ENCODE measurements around the gene CPXM2. TPM values are rescaled to one million over a fixed set of nuclear protein-coding genes. Genes with fewer than 3 reads are reported as not detected.

CPXM2 gene
- total RNA-seq (not detected), total RNA-seq (0 to 0.06 (median 0) reads per million in 29 experiments)
- total RNA-seq (2013): 0.06 TPM

DNA sequence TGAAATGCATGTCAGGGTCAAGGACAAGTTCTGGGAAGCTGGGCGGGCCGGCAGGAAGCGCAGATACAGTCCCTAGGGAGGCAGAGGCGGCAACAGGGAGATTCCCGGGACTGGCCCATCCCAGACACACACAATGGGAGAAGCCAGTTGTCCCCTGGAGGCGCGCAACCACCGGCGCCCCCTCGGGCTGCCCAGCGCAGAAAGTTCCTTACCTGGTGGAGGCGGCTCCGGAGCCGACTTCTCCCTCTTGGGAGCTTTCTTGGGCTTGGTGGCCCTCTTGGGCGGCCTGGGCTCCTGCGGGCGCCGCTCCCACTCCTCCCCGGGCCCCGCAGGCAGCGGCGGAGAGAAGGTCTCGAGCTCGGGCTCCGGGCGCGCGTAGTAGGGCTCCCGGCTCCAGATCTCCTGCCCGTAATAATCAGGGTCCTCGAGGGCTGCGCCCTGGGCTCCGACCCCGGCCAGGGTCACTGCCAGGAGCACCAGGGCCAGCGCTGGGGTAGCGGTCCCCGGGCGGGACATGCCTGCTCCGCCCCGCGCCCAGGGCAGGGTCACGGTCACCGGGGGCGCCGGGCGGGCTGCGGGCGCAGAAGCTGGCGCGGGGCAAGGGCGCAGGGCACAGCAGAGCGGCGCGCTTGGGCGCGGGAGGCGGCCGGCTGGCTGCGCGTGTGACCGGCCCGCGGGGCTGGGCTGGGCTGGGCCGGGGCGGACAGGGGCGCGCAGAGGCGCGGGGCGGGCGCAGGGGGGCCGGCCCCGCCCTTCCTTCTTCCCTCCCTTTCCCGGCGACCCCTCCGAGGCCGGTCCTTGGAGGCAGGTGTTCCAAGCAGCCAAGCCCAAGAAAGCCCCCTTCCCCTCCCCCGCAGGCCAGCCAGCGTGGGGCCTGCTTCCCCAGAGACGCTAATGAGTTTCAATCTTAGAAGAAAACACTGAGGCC lies at the start of gene CPXM2:
TSS of gene CPXM2 (minus strand) at position 664 of the 928 bp plus-strand sequence. CDS start at position 516, 148 bp downstream.
- Histone ChIP-seq H3K27ac (ENCODE audit: low read length) (no peak within 1 kb of the TSS), H3K4me3 (ENCODE audit: control insufficient read depth in 1 of 2, extremely low read depth in 1 of 2, low read length in 1 of 2) (no peak within 1 kb of the TSS), H3K9me3 (no peaks in the 10 kb centered on the region), H3K27me3 (replicated peaks in 1 of 2; ENCODE audit: control insufficient read depth in 2 of 2, extremely low read depth in 1 of 2, insufficient read depth in 2 of 2, low read length in 1 of 2) (peaks cover 5 to 21% of the 10 kb centered on the region in 2 experiments), H3K4me1 (ENCODE audit: control insufficient read depth in 1 of 2, extremely low read depth in 1 of 2, insufficient read depth in 2 of 2, low read length in 2 of 2) (no peaks in the 10 kb centered on the region), H3K36me3 (ENCODE audit: control insufficient read depth in 2 of 2, extremely low read depth in 1 of 2, insufficient read depth in 1 of 2, low read length in 1 of 2) (no peaks in the 10 kb centered on the region)
- H3K27me3 Mint-ChIP-seq: peaks cover 20 to 30% of the 10 kb centered on the region in 2 donors
- H3K36me3 Mint-ChIP-seq: no peaks in the 10 kb centered on the region
- POLR2A ChIA-PET: no interaction called here
- H3K4me3 Mint-ChIP-seq: no peak within 1 kb of the TSS
- CTCF ChIA-PET: no interaction called here
- no peak for DNase-seq
- no peaks in the 10 kb centered on the region for H3K9me3 Mint-ChIP-seq
- H3K4me1 Mint-ChIP-seq: no peaks in the 10 kb centered on the region
- no peak within 1 kb of the TSS for H3K27ac Mint-ChIP-seq
- 11% methylated on average over 71 of the region's 80 CpGs for WGBS (ENCODE audit: insufficient coverage)
- ATAC-seq (replicated peaks in 1 of 4): no peak

DNA sequence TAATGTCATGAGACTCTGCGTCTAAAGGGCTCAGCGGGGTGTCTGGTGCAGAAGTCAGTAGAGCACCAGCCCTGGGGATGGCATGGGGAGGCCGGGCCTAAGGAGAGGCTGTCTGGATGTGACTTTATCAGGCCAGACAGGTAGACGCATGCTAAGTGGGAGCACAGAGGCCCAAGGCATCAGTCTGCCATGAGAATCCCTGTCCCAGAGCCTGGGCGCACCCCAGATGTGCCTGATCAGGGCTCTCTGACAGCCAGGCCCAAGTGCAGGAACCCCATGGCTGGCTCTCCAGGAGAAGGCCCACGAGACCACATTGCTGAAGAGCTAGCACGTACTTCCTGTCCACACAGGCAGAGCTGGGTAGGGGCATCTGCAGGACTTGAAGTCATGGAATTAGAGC lies 48.0 kb upstream of the CPXM2 start:
- Histone ChIP-seq H3K4me1 (ENCODE audit: control insufficient read depth in 1 of 2, extremely low read depth in 1 of 2, insufficient read depth in 2 of 2, low read length in 2 of 2) (no peaks in the 10 kb centered on the region), H3K36me3 (ENCODE audit: control insufficient read depth in 2 of 2, extremely low read depth in 1 of 2, insufficient read depth in 1 of 2, low read length in 1 of 2) (no peaks in the 10 kb centered on the region), H3K4me3 (ENCODE audit: control insufficient read depth in 1 of 2, extremely low read depth in 1 of 2, low read length in 1 of 2) (no peak overlapping the region), H3K9me3 (no peaks in the 10 kb centered on the region), H3K27ac (ENCODE audit: low read length) (no peak overlapping the region), H3K27me3 (replicated peaks in 1 of 2; ENCODE audit: control insufficient read depth in 2 of 2, extremely low read depth in 1 of 2, insufficient read depth in 2 of 2, low read length in 1 of 2) (peaks cover 0 to 18% of the 10 kb centered on the region in 2 experiments)
- ATAC-seq (replicated peaks in 1 of 4) (no peak), DNase-seq (no peak)
- H3K27ac Mint-ChIP-seq: peak overlapping the region in 1 of 2 donors; percentile 11
- H3K36me3 Mint-ChIP-seq: no peaks in the 10 kb centered on the region
- no peaks in the 10 kb centered on the region for H3K4me1 Mint-ChIP-seq
- 84% methylated on average over 6 of the region's 7 CpGs for WGBS (ENCODE audit: insufficient coverage)
- peaks cover 0 to 6% (median 0%) of the 10 kb centered on the region in 3 donors for H3K9me3 Mint-ChIP-seq
- POLR2A ChIA-PET: no interaction called here
- no peak overlapping the region for H3K4me3 Mint-ChIP-seq
- H3K27me3 Mint-ChIP-seq: no peaks in the 10 kb centered on the region
- CTCF ChIA-PET: no interaction called here

DNA sequence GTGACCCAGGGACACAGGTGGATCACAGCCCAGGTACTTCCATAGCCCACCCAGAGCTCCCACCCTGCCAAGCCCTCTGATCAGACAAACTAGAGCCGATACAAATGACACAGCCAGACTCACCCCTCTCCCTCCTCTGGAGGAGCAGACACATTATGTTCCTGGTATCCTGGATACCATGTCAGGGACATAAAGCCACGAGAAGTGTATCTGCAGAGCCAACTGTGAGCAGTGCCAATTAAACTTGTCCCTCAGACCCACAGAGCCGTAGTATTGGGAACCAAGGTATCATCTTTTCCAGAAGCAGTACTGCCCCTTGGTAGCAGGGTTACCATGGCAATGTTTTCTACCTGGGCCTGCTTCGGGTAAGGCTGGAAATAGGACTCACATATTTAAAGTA lies 47.3 kb upstream of the CPXM2 start:
- H3K27ac ChIP-seq (ENCODE audit: low read length): no peak overlapping the region
- CTCF ChIA-PET: no interaction called here
- POLR2A ChIA-PET: no interaction called here
- no peaks in the 10 kb centered on the region for H3K36me3 ChIP-seq (ENCODE audit: control insufficient read depth in 2 of 2, extremely low read depth in 1 of 2, insufficient read depth in 1 of 2, low read length in 1 of 2)
- peaks cover 0 to 18% of the 10 kb centered on the region in 2 experiments for H3K27me3 ChIP-seq (replicated peaks in 1 of 2; ENCODE audit: control insufficient read depth in 2 of 2, extremely low read depth in 1 of 2, insufficient read depth in 2 of 2, low read length in 1 of 2)
- H3K36me3 Mint-ChIP-seq: no peaks in the 10 kb centered on the region
- H3K27me3 Mint-ChIP-seq: no peaks in the 10 kb centered on the region
- DNase-seq (no peak), ATAC-seq (replicated peaks in 1 of 4) (no peak)
- peaks cover 0 to 6% (median 0%) of the 10 kb centered on the region in 3 donors for H3K9me3 Mint-ChIP-seq
- H3K4me1 ChIP-seq (ENCODE audit: control insufficient read depth in 1 of 2, extremely low read depth in 1 of 2, insufficient read depth in 2 of 2, low read length in 2 of 2): no peaks in the 10 kb centered on the region
- no peak overlapping the region for H3K27ac Mint-ChIP-seq
- H3K9me3 ChIP-seq: no peaks in the 10 kb centered on the region
- no peak overlapping the region for H3K4me3 Mint-ChIP-seq
- H3K4me1 Mint-ChIP-seq: no peaks in the 10 kb centered on the region
- 79% methylated on average over 4 of the region's 4 CpGs for WGBS (ENCODE audit: insufficient coverage)
- no peak overlapping the region for H3K4me3 ChIP-seq (ENCODE audit: control insufficient read depth in 1 of 2, extremely low read depth in 1 of 2, low read length in 1 of 2)

DNA sequence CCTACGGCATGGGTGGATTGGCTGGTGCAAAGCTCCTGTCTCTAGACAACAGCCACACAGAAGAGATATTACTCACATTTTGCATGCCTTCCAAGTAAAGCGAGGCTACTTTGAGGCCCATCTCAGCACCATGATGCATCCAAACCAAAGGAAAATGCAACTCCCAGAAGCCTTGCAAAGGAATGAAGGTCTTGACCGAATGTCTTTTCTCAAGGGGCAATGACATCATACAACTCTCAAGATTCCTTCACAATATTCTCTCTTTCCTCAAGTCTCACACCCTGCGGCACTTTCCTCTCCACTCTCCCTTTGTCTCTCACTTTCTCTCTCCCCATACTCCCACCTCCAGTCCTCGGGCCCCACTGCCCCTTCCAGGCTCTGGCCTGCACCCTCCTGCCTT lies 44.8 kb upstream of the CPXM2 start:
- no peak for ATAC-seq (replicated peaks in 1 of 4)
- no peak overlapping the region for H3K27ac Mint-ChIP-seq
- CTCF ChIA-PET: no interaction called here
- no peak overlapping the region for H3K27ac ChIP-seq (ENCODE audit: low read length)
- WGBS (ENCODE audit: insufficient coverage): 83% methylated on average over 4 of the region's 5 CpGs
- H3K9me3 Mint-ChIP-seq: peaks cover 0 to 6% (median under 1%) of the 10 kb centered on the region in 3 donors
- H3K4me1 Mint-ChIP-seq: no peaks in the 10 kb centered on the region
- H3K4me1 ChIP-seq (ENCODE audit: control insufficient read depth in 1 of 2, extremely low read depth in 1 of 2, insufficient read depth in 2 of 2, low read length in 2 of 2): no peaks in the 10 kb centered on the region
- no peaks in the 10 kb centered on the region for H3K36me3 ChIP-seq (ENCODE audit: control insufficient read depth in 2 of 2, extremely low read depth in 1 of 2, insufficient read depth in 1 of 2, low read length in 1 of 2)
- H3K36me3 Mint-ChIP-seq: no peaks in the 10 kb centered on the region
- peaks cover 3 to 5% of the 10 kb centered on the region in 2 donors for H3K27me3 Mint-ChIP-seq
- POLR2A ChIA-PET: no interaction called here
- no peak overlapping the region for H3K4me3 ChIP-seq (ENCODE audit: control insufficient read depth in 1 of 2, extremely low read depth in 1 of 2, low read length in 1 of 2)
- H3K4me3 Mint-ChIP-seq: no peak overlapping the region
- peaks cover 0 to 22% of the 10 kb centered on the region in 2 experiments for H3K27me3 ChIP-seq (replicated peaks in 1 of 2; ENCODE audit: control insufficient read depth in 2 of 2, extremely low read depth in 1 of 2, insufficient read depth in 2 of 2, low read length in 1 of 2)
- DNase-seq: no peak
- H3K9me3 ChIP-seq: no peaks in the 10 kb centered on the region

DNA sequence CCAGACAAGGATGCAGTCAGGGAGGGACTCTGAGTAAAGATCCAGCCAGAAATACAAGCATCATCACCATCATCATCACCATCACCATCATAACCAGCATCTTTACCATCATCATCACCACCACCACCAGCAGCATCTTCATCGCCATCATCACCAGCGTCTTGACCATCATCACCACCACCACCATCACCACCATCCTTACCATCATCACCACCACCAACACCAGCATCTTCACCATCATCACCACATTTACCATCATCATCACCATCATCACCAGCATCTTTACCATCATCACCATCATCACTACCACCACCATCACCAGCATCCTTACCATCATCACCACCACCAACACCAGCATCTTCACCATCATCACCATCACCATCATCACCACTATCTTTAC lies 44.1 kb upstream of the CPXM2 start:
- H3K9me3 Mint-ChIP-seq: peaks cover 3 to 7% (median 6%) of the 10 kb centered on the region in 3 donors

DNA sequence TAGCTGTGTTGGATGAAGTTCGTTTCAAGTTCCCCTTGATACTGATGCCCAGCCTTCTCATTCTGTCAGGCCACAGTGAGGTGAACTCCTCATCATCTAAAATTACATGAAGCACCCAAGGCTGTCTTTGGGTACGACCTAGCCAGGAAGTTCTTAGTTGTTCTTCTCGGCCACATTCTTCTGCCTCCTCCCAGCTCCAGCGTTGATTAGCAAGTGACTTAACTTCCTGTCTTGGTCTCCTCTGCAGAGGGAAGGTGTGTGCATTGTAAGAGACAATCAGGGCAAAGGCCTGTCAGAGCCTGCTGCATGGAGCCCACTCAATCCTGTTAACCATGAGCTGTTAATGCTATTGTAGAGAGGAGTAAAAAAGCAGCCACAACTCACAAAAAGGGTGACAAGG lies 43.2 kb upstream of the CPXM2 start:
- POLR2A ChIA-PET: interaction anchor here in 1 of 2 donors (0.6 kb wide), 1 partner anchor 407 kb away, joined by 3 read pairs; no protein-coding TSS in a partner anchor
- Histone ChIP-seq H3K4me1 (ENCODE audit: control insufficient read depth in 1 of 2, extremely low read depth in 1 of 2, insufficient read depth in 2 of 2, low read length in 2 of 2) (no peaks in the 10 kb centered on the region), H3K27me3 (replicated peaks in 1 of 2; ENCODE audit: control insufficient read depth in 2 of 2, extremely low read depth in 1 of 2, insufficient read depth in 2 of 2, low read length in 1 of 2) (peaks cover 0 to 18% of the 10 kb centered on the region in 2 experiments), H3K27ac (ENCODE audit: low read length) (no peak overlapping the region), H3K36me3 (ENCODE audit: control insufficient read depth in 2 of 2, extremely low read depth in 1 of 2, insufficient read depth in 1 of 2, low read length in 1 of 2) (no peaks in the 10 kb centered on the region), H3K4me3 (ENCODE audit: control insufficient read depth in 1 of 2, extremely low read depth in 1 of 2, low read length in 1 of 2) (no peak overlapping the region), H3K9me3 (peaks cover 2% of the 10 kb centered on the region)
- DNase-seq (no peak), ATAC-seq (replicated peaks in 1 of 4) (no peak)
- CTCF ChIA-PET: no interaction called here
- Mint-ChIP-seq H3K27me3 (peaks cover 3 to 5% of the 10 kb centered on the region in 2 donors), H3K36me3 (no peaks in the 10 kb centered on the region), H3K4me1 (no peaks in the 10 kb centered on the region), H3K27ac (no peak overlapping the region), H3K9me3 (peaks cover 3 to 7% (median 6%) of the 10 kb centered on the region in 3 donors), H3K4me3 (no peak overlapping the region)
- 75% methylated on average over 1 of the region's 4 CpGs for WGBS (ENCODE audit: insufficient coverage)

More for the DNA sequence above, 44.1 kb upstream of the CPXM2 start:
- H3K36me3 Mint-ChIP-seq: no peaks in the 10 kb centered on the region
- POLR2A ChIA-PET: no interaction called here
- Histone ChIP-seq H3K4me3 (ENCODE audit: control insufficient read depth in 1 of 2, extremely low read depth in 1 of 2, low read length in 1 of 2) (no peak overlapping the region), H3K27ac (ENCODE audit: low read length) (no peak overlapping the region), H3K9me3 (peaks cover 2% of the 10 kb centered on the region), H3K4me1 (ENCODE audit: control insufficient read depth in 1 of 2, extremely low read depth in 1 of 2, insufficient read depth in 2 of 2, low read length in 2 of 2) (no peaks in the 10 kb centered on the region), H3K27me3 (replicated peaks in 1 of 2; ENCODE audit: control insufficient read depth in 2 of 2, extremely low read depth in 1 of 2, insufficient read depth in 2 of 2, low read length in 1 of 2) (peaks cover 0 to 22% of the 10 kb centered on the region in 2 experiments), H3K36me3 (ENCODE audit: control insufficient read depth in 2 of 2, extremely low read depth in 1 of 2, insufficient read depth in 1 of 2, low read length in 1 of 2) (no peaks in the 10 kb centered on the region)
- ATAC-seq (replicated peaks in 1 of 4) (no peak), DNase-seq (no peak)
- peaks cover 3 to 5% of the 10 kb centered on the region in 2 donors for H3K27me3 Mint-ChIP-seq
- WGBS (ENCODE audit: insufficient coverage): 100% methylated on average over 2 of the region's 2 CpGs
- no peaks in the 10 kb centered on the region for H3K4me1 Mint-ChIP-seq
- no peak overlapping the region for H3K27ac Mint-ChIP-seq
- no peak overlapping the region for H3K4me3 Mint-ChIP-seq
- CTCF ChIA-PET: no interaction called here

All from T-cell (primary cell).